OCI-LY7 (cell line): ENCODE data around the gene S100A3. TPM values are rescaled to one million over a fixed set of nuclear protein-coding genes. Genes with fewer than 3 reads are reported as not detected.

ENCODE experiments used
- BruUV-seq: library from RNA; stranded (reverse); fragments of 400-500 nt; replicated peaks from 2 replicates; lab custom pipeline; 2021; lab: Mats Ljungman, UMichigan
- CTCF ChIA-PET: fragments of 300-600 bp; sonication (Branson Sonifier 250); formaldehyde crosslinking; loops from one replicate; lab custom pipeline; 2022; ENCODE audit warnings: antibody characterized with exemption; ENCODE audit not compliant: unreplicated experiment; lab: Charles Lee
- POLR2A ChIA-PET: fragments of 300-600 bp; sonication (Branson Sonifier 250); formaldehyde crosslinking; loops from one replicate; lab custom pipeline; 2022; ENCODE audit warnings: antibody characterized with exemption; lab: Charles Lee
- DNase-seq: peaks from one replicate; pipeline ENCODE4 v3.0.0-alpha.2; 2015; ENCODE audit warnings: low spot score
- H2AFZ ChIP-seq: fragments of 200-600 bp; sonication (generic), shearing (Covaris generic); 2 replicates; pipeline ENCODE4 v1.6.1; 2014; ENCODE audit warnings: mild to moderate bottlenecking, antibody characterized with exemption, low read length, moderate library complexity
- H3K27ac ChIP-seq: fragments of 200-600 bp; sonication (generic); 2 replicates; pipeline ENCODE4 v1.5.1; 2014; ENCODE audit warnings: mixed run types, low read depth, mild to moderate bottlenecking, moderate library complexity, low read length, inconsistent platforms; ENCODE audit not compliant: poor library complexity, severe bottlenecking
- H3K36me3 ChIP-seq: fragments of 200-600 bp; sonication (generic); 2 replicates; pipeline ENCODE4 v1.6.1; 2014; ENCODE audit warnings: mild to moderate bottlenecking, antibody characterized with exemption, low read length, moderate library complexity, mixed read lengths; ENCODE audit not compliant: insufficient read depth
- H3K4me1 ChIP-seq: fragments of 200-600 bp; sonication (generic); 2 replicates; pipeline ENCODE4 v1.5.1; 2014; ENCODE audit warnings: mild to moderate bottlenecking, low read length; ENCODE audit not compliant: insufficient read depth, poor library complexity, severe bottlenecking
- H3K4me2 ChIP-seq: fragments of 200-600 bp; sonication (generic); 2 replicates; pipeline ENCODE4 v1.6.1; 2014; ENCODE audit warnings: mild to moderate bottlenecking, low read length
- H3K4me3 ChIP-seq: fragments of 200-600 bp; sonication (generic); 2 replicates; pipeline ENCODE4 v1.5.1; 2014; ENCODE audit warnings: mild to moderate bottlenecking, low read depth, low read length; ENCODE audit not compliant: poor library complexity, severe bottlenecking
- H3K79me2 ChIP-seq: fragments of 200-600 bp; sonication (generic); 2 replicates; pipeline ENCODE4 v1.6.1; 2016; ENCODE audit warnings: low read depth, mild to moderate bottlenecking, low read length, moderate library complexity, mixed read lengths; ENCODE audit not compliant: insufficient read depth
- H3K9me2 ChIP-seq: fragments of 200-600 bp; sonication (generic); 2 replicates; pipeline ENCODE4 v1.6.1; 2016; ENCODE audit warnings: mild to moderate bottlenecking, low read length, mixed read lengths; ENCODE audit not compliant: insufficient read depth
- H3K9me3 ChIP-seq: fragments of 200-600 bp; sonication (generic); 2 replicates; pipeline ENCODE4 v1.6.1; 2014; ENCODE audit warnings: mild to moderate bottlenecking, mixed run types, low read length, mixed read lengths
- H4K20me1 ChIP-seq: fragments of 200-600 bp; sonication (generic); 2 replicates; pipeline ENCODE4 v1.6.1; 2014; ENCODE audit warnings: mild to moderate bottlenecking, antibody characterized with exemption, low read length, moderate library complexity, mixed read lengths; ENCODE audit not compliant: insufficient read depth
- CTCF ChIP-seq: fragments of 200-600 bp; sonication (generic); conservative IDR thresholded peaks from 2 replicates; pipeline ENCODE4 v1.5.1; 2014; ENCODE audit warnings: mild to moderate bottlenecking, antibody characterized with exemption, low read length, moderate library complexity, mixed read lengths
- EZH2phosphoT487 ChIP-seq: fragments of 200-600 bp; sonication (generic); IDR thresholded peaks from 2 replicates; pipeline ENCODE4 v1.6.1; 2018; ENCODE audit warnings: low read depth, borderline replicate concordance, mild to moderate bottlenecking, mixed run types, antibody characterized with exemption, low read length, moderate library complexity, mixed read lengths
- intact Hi-C: fragments of 100-400 bp; cut with micrococcal nuclease; formaldehyde crosslinking; loops from one replicate; pipeline ENCODE4 v1.10.0; 2022; ENCODE audit not compliant: unreplicated experiment
- total RNA-seq, 2 experiments: library from RNA; depleted of rRNA in 1 of 2; stranded (reverse); fragments of >200 nt in 1 of 2; shearing (Covaris generic) in 1 of 2; gene quantifications; 2 replicates each; pipeline ENCODE4 v1.2.3, GENCODE V29; 2014 to 2022

Gene S100A3
- total RNA-seq, 2 experiments from 2014 or later: not detected

- Histone ChIP-seq H3K4me1 (peaks cover 16% of the 10 kb centered on the region), H3K36me3 (no peaks in the 10 kb centered on the region), H3K9me3 (no peaks in the 10 kb centered on the region), H3K79me2 (no peaks in the 10 kb centered on the region), H4K20me1 (no peaks in the 10 kb centered on the region), H2AFZ (no peak overlapping the region), H3K27ac (no peak overlapping the region), H3K4me2 (no peak overlapping the region), H3K9me2 (no peaks in the 10 kb centered on the region), H3K4me3 (no peak overlapping the region)
- POLR2A ChIA-PET: interaction anchor here (0.5 kb wide), 1 partner anchor 50 kb away, joined by 3 read pairs; no protein-coding TSS in a partner anchor
- DNase-seq: no peak
- CTCF ChIA-PET: no interaction called here
- no peak for TF ChIP-seq EZH2phosphoT487
- TF ChIP-seq CTCF: no peak
- BruUV-seq: no TSS peak
- intact Hi-C loops: no loop called here
Observed at GRCh38 chr1:153547560-153548551, 1.2 kb downstream of the S100A3 start.

DNA sequence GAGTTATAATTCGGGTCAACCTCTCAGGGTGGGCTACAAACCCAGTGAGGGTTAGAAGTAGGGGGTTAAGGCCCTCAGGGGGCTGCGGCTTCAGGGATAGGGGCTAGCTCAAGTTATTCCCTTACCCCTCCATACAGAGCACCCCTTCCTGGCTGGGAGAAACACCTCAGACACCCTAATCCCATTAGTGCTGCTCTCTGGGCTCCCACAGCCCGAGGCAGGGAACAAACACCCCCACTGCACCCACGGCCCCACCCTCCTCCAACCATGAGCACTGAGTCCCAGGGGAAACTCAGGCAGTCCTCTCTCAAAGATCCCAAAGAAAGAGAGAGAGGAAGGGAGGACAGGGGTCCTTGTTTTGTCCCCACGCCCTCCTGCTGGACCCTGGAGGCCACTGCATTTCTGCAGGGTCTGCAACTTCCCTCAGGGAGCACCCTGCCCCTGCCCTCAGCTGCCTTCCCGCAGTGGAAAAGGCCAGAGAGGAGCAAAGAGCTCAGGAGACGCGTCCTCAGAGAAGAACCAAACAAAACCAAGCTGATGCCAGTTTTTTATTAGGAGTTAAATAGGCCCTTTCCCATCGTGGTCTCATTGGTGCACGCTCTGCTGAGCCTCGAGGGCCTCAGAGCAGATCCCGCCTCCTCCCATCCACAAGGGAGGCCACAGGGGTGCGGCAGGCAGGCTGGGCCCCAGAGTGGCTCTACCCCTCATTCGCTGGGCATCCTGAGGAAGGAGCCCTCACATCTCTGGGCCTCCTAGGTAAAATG is 2.1 kb downstream of the S100A3 start:
- CTCF ChIA-PET: no interaction called here
- intact Hi-C loops: no loop called here
- H4K20me1 ChIP-seq: no peaks in the 10 kb centered on the region
- BruUV-seq: no TSS peak
- no peak overlapping the region for H3K4me3 ChIP-seq
- no peak overlapping the region for H3K4me2 ChIP-seq
- no peaks in the 10 kb centered on the region for H3K79me2 ChIP-seq
- H3K9me3 ChIP-seq: no peaks in the 10 kb centered on the region
- no peak overlapping the region for H2AFZ ChIP-seq
- POLR2A ChIA-PET: no interaction called here
- H3K4me1 ChIP-seq: peaks cover 16% of the 10 kb centered on the region
- no peak overlapping the region for H3K27ac ChIP-seq
- no peak for DNase-seq
- no peaks in the 10 kb centered on the region for H3K36me3 ChIP-seq
- no peaks in the 10 kb centered on the region for H3K9me2 ChIP-seq
- no peak for TF ChIP-seq CTCF
- no peak for TF ChIP-seq EZH2phosphoT487
